ENCODE results near the gene EXTL2. TPM values are rescaled to one million over a fixed set of nuclear protein-coding genes. Genes with fewer than 3 reads are reported as not detected.
"Not testable (repeated sequence)": the region's sequence is repeated elsewhere in the genome, so short reads cannot be mapped to it uniquely, and the experiment has no call there.

The EXTL2 gene
- total RNA-seq, 4 donors from 2014 or later, result 1.4 to 7.4 (median 2.5) TPM

- intact Hi-C loops (cut with DNase I), result no loop called here
- 64 to 67% methylated on average over 1 of the region's 1 CpG for WGBS, 2 donors
- TF ChIP-seq CTCF (IDR thresholded peaks at IDR 0.05) (no peak), POLR2A (IDR thresholded peaks at IDR 0.05) (no peak)
- Histone ChIP-seq H3K36me3 (peaks cover 0 to 57% (median 0%) of the 10 kb centered on the region in 3 donors), H3K4me3 (no peak overlapping the region), H3K9me3 (no peaks in the 10 kb centered on the region), H3K27ac (no peak overlapping the region), H3K4me1 (no peaks in the 10 kb centered on the region), H3K27me3 (no peaks in the 10 kb centered on the region)
- DNase-seq, result no peak
These were observed 46.5 kb upstream of the EXTL2 start for GRCh38 chr1:100941098-100941527.

GRCh38 chr1:100936194-100936967 is 41.7 kb upstream of the EXTL2 start:
- no peak for DNase-seq
- intact Hi-C loops (cut with DNase I), result no loop called here

GRCh38 chr1:100933555-100933954 is 38.9 kb upstream of the EXTL2 start:
- peaks cover 0 to 45% (median 0%) of the 10 kb centered on the region in 3 donors for H3K36me3 ChIP-seq
- H3K27ac ChIP-seq; H3K4me1 ChIP-seq; intact Hi-C loops (cut with DNase I); H3K9me3 ChIP-seq; H3K4me3 ChIP-seq; H3K27me3 ChIP-seq; DNase-seq: not testable (repeated sequence)
- 95 to 100% methylated on average over 2 of the region's 2 CpGs for WGBS, 2 donors

More at GRCh38 chr1:100936194-100936967, 41.7 kb upstream of the EXTL2 start:
- peaks cover 0 to 56% (median 0%) of the 10 kb centered on the region in 3 donors for H3K36me3 ChIP-seq
- no peaks in the 10 kb centered on the region for H3K27me3 ChIP-seq
- TF ChIP-seq POLR2A (IDR thresholded peaks at IDR 0.05), result no peak
- no peak overlapping the region for H3K27ac ChIP-seq
- no peaks in the 10 kb centered on the region for H3K4me1 ChIP-seq
- H3K9me3 ChIP-seq, result no peaks in the 10 kb centered on the region
- H3K4me3 ChIP-seq, result no peak overlapping the region

DNA sequence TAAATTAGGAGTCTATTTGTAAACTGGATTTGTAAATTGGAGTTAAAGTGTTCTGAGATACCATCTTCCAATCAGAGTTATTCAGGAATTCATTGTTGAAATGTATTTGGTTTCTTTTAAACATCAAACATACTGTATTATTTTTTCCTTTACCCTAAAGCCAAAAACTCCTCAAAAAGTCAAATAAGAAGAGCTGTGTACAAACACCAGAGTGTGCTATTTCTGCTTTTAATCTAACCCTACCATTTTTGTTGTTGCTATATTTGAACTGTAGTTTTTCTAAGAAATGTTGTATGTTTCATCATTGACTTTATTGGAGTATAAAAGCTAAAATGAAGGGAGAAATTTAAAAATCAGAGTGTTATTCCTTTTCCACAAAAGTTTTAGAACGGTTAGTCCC is 37.1 kb upstream of the EXTL2 start:
- no peak for DNase-seq
- Histone ChIP-seq H3K4me3 (no peak overlapping the region), H3K27me3 (no peaks in the 10 kb centered on the region), H3K9me3 (no peaks in the 10 kb centered on the region), H3K27ac (no peak overlapping the region), H3K36me3 (peaks cover 0 to 27% (median 0%) of the 10 kb centered on the region in 3 donors), H3K4me1 (peaks cover 0 to 11% (median 0%) of the 10 kb centered on the region in 3 donors)
- intact Hi-C loops (cut with DNase I), result no loop called here
- 91 to 100% methylated on average over 1 of the region's 1 CpG for WGBS, 2 donors
- TF ChIP-seq POLR2A (IDR thresholded peaks at IDR 0.05) (no peak), CTCF (IDR thresholded peaks at IDR 0.05) (no peak)

DNA sequence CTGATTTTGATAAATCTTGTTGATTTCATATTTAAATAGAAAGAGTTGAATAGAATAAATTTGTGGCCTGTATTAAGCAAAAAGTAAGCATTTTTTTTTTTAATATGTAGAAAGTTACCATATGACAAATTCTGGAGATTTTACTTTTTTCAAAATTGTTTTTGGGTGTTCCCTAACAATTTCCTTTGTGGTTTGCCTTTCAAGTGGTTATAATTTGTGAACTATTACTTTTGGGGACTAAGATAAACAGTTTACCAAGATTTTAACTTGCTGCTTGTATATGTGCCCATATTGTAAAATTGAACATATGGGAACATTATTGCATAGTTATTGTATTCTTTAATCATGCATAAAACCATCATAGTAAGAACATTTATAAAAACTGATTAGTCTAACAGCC is 35.9 kb upstream of the EXTL2 start:
- no peak overlapping the region for H3K4me3 ChIP-seq
- no peak for TF ChIP-seq POLR2A (IDR thresholded peaks at IDR 0.05)
- no peak for TF ChIP-seq CTCF (IDR thresholded peaks at IDR 0.05)
- H3K27me3 ChIP-seq, result no peaks in the 10 kb centered on the region
- intact Hi-C loops (cut with DNase I), result no loop called here
- H3K36me3 ChIP-seq, result peaks cover 0 to 37% (median 0%) of the 10 kb centered on the region in 3 donors
- peaks cover 0 to 12% (median 0%) of the 10 kb centered on the region in 3 donors for H3K4me1 ChIP-seq
- no peak overlapping the region for H3K27ac ChIP-seq
- no peaks in the 10 kb centered on the region for H3K9me3 ChIP-seq
- DNase-seq, result no peak

- Histone ChIP-seq H3K27me3 (no peaks in the 10 kb centered on the region), H3K9me3 (no peaks in the 10 kb centered on the region), H3K4me3 (no peak overlapping the region), H3K36me3 (peaks cover 0 to 31% (median 0%) of the 10 kb centered on the region in 3 donors), H3K27ac (no peak overlapping the region), H3K4me1 (peaks cover 0 to 12% (median 0%) of the 10 kb centered on the region in 3 donors)
- TF ChIP-seq POLR2A (IDR thresholded peaks at IDR 0.05) (no peak), CTCF (IDR thresholded peaks at IDR 0.05) (no peak)
- no peak for DNase-seq
- intact Hi-C loops (cut with DNase I), result loop anchor here (5.0 kb wide), 1 partner anchor 354 kb away; no protein-coding TSS in a partner anchor
- 86 to 95% methylated on average over 3 of the region's 3 CpGs for WGBS, 2 donors
These were observed 33.5 kb upstream of the EXTL2 start for GRCh38 chr1:100928128-100928527.
